D341Med (cell line): ENCODE results near the gene CDHR1.

Source experiments
- DNase-seq: peaks from one replicate; pipeline ENCODE4 v3.0.0; 2012; ENCODE audit warnings: low spot score

Gene CDHR1

GRCh38 chr10:84201244-84201606 is 6.9 kb downstream of the CDHR1 start:
- no peak for DNase-seq

GRCh38 chr10:84201682-84202081 is 7.3 kb downstream of the CDHR1 start:
- no peak for DNase-seq

- DNase-seq: no peak
Observed at GRCh38 chr10:84202349-84202748, 8.0 kb downstream of the CDHR1 start.

GRCh38 chr10:84204122-84204521 is 9.8 kb downstream of the CDHR1 start:
- DNase-seq: peak; percentile 64

GRCh38 chr10:84204610-84205009 is 10.3 kb downstream of the CDHR1 start:
- DNase-seq: no peak

- DNase-seq: peak; percentile 71
Observed at GRCh38 chr10:84205049-84205852, 10.9 kb downstream of the CDHR1 start.

- no peak for DNase-seq
Observed at GRCh38 chr10:84205853-84206525, 11.7 kb downstream of the CDHR1 start.

- DNase-seq: no peak
Observed at GRCh38 chr10:84208023-84208422, 13.7 kb downstream of the CDHR1 start.

- no peak for DNase-seq
Observed at GRCh38 chr10:84211566-84211965, 17.2 kb downstream of the CDHR1 start.

GRCh38 chr10:84212014-84212413 is 17.7 kb downstream of the CDHR1 start:
- DNase-seq: no peak

GRCh38 chr10:84213076-84213475 is 18.7 kb downstream of the CDHR1 start:
- no peak for DNase-seq

- DNase-seq: no peak
Observed at GRCh38 chr10:84214046-84214572, 19.8 kb downstream of the CDHR1 start.

- peak; percentile 52 for DNase-seq
Observed at GRCh38 chr10:84214612-84215235, 20.4 kb downstream of the CDHR1 start.

GRCh38 chr10:84216834-84217233 is 22.5 kb downstream of the CDHR1 start:
- no peak for DNase-seq

GRCh38 chr10:84217746-84218145 is 23.4 kb downstream of the CDHR1 start:
- DNase-seq: no peak

- no peak for DNase-seq
Observed at GRCh38 chr10:84221916-84222315, 27.6 kb downstream of the CDHR1 start.

GRCh38 chr10:84224411-84225028 is 30.2 kb downstream of the CDHR1 start:
- no peak for DNase-seq

- peak; percentile 51 for DNase-seq
Observed at GRCh38 chr10:84225427-84226173, 31.3 kb downstream of the CDHR1 start, which contains the start of gene LRIT2. LRIT2 (minus strand) TSS chr10:84225544; CDS start chr10:84225520, 24 bp downstream.

- peak; percentile 46 for DNase-seq
Observed at GRCh38 chr10:84226616-84227015, 32.3 kb downstream of the CDHR1 start.

GRCh38 chr10:84227810-84228209 is 33.5 kb downstream of the CDHR1 start:
- no peak for DNase-seq

GRCh38 chr10:84230359-84230758 is 36.0 kb downstream of the CDHR1 start:
- DNase-seq: no peak

GRCh38 chr10:84232376-84232775 is 38.0 kb downstream of the CDHR1 start:
- no peak for DNase-seq
